ENCODE results near the gene FRYL.

FRYL gene

DNA sequence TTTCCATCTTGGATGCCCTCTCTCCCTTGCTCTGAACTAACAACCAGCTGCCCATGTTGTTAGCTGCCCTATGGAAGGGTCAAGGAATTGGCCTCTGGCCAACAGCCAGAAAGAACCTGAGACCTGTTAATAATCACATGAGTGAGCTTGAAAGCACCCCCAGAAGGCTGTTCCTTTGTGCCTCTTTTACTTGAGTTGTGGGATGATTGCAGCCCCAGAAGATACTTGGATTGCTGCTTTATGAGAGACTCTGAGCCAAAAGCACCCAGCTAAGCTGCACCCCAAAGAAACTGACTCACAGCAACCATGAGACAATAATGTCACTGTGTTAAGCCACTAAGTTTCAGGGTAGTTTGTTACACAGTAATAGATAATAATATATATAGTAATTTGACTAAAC is 73.3 kb downstream of the FRYL start:
- no peaks in the 10 kb centered on the region for H3K9me3 ChIP-seq (ENCODE audit: low read length)

DNA sequence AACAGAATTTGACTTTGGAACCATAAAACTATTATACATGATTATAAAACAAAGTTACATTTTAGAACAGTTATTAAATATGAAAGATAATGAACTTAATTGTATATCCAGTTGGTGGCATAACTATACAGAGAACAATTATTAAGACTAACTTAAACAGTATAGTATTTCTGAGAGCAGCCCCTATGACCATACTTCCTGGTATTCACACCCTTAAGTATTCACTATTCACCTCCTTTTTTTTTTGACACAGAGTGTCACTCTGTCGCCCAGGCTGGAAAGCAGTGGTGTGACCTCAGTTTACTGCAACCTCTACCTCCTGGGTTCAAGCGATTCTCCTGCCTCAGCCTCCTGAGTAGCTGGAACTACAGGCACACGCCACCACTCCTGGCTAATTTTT is 74.5 kb downstream of the FRYL start:
- TF ChIP-seq, protein P1, sequence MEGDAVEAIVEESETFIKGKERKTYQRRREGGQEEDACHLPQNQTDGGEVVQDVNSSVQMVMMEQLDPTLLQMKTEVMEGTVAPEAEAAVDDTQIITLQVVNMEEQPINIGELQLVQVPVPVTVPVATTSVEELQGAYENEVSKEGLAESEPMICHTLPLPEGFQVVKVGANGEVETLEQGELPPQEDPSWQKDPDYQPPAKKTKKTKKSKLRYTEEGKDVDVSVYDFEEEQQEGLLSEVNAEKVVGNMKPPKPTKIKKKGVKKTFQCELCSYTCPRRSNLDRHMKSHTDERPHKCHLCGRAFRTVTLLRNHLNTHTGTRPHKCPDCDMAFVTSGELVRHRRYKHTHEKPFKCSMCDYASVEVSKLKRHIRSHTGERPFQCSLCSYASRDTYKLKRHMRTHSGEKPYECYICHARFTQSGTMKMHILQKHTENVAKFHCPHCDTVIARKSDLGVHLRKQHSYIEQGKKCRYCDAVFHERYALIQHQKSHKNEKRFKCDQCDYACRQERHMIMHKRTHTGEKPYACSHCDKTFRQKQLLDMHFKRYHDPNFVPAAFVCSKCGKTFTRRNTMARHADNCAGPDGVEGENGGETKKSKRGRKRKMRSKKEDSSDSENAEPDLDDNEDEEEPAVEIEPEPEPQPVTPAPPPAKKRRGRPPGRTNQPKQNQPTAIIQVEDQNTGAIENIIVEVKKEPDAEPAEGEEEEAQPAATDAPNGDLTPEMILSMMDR (IDR thresholded peaks at IDR 0.05; ENCODE audit: low read length): no peak
- no peak for TF ChIP-seq EZH2 (IDR thresholded peaks at IDR 0.05; ENCODE audit: borderline replicate concordance, low read length)
- H3K9ac ChIP-seq (ENCODE audit: low read length): no peak overlapping the region
- no peak overlapping the region for H2AFZ ChIP-seq (ENCODE audit: low read length)
- peaks cover 32% of the 10 kb centered on the region for H3K36me3 ChIP-seq (ENCODE audit: insufficient read depth, low read length)
- no peaks in the 10 kb centered on the region for H3K4me1 ChIP-seq (ENCODE audit: insufficient read depth, low read length, severe bottlenecking)
- no peaks in the 10 kb centered on the region for H3K27me3 ChIP-seq (ENCODE audit: insufficient read depth, low read length)
- no peak overlapping the region for H3K4me2 ChIP-seq (ENCODE audit: low read length)
- no peaks in the 10 kb centered on the region for H3K9me3 ChIP-seq (ENCODE audit: low read length)
- H3K4me3 ChIP-seq (ENCODE audit: low read depth, low read length, poor library complexity, severe bottlenecking): no peak overlapping the region
- H3K27ac ChIP-seq (ENCODE audit: low read depth, low read length, poor library complexity, severe bottlenecking): no peak overlapping the region
- no peaks in the 10 kb centered on the region for H3K9me2 ChIP-seq (ENCODE audit: low read depth, low read length)
- no peaks in the 10 kb centered on the region for H4K20me1 ChIP-seq (ENCODE audit: insufficient read depth, low read length)
- peaks cover 22% of the 10 kb centered on the region for H3K79me2 ChIP-seq (ENCODE audit: insufficient read depth, low read length)
- no peaks in the 10 kb centered on the region for H3F3A ChIP-seq (ENCODE audit: insufficient read depth, low read length)

More for the DNA sequence above, 73.3 kb downstream of the FRYL start:
- Histone ChIP-seq H3K4me2 (ENCODE audit: low read length) (no peak overlapping the region), H3K36me3 (ENCODE audit: insufficient read depth, low read length) (peaks cover 33% of the 10 kb centered on the region), H4K20me1 (ENCODE audit: insufficient read depth, low read length) (no peaks in the 10 kb centered on the region), H3F3A (ENCODE audit: insufficient read depth, low read length) (no peaks in the 10 kb centered on the region), H3K27ac (ENCODE audit: low read depth, low read length, poor library complexity, severe bottlenecking) (no peak overlapping the region), H2AFZ (ENCODE audit: low read length) (no peak overlapping the region), H3K9ac (ENCODE audit: low read length) (no peak overlapping the region), H3K27me3 (ENCODE audit: insufficient read depth, low read length) (no peaks in the 10 kb centered on the region), H3K4me3 (ENCODE audit: low read depth, low read length, poor library complexity, severe bottlenecking) (no peak overlapping the region), H3K4me1 (ENCODE audit: insufficient read depth, low read length, severe bottlenecking) (no peaks in the 10 kb centered on the region), H3K79me2 (ENCODE audit: insufficient read depth, low read length) (peaks cover 13% of the 10 kb centered on the region), H3K9me2 (ENCODE audit: low read depth, low read length) (no peaks in the 10 kb centered on the region)
- TF ChIP-seq, protein P1 (IDR thresholded peaks at IDR 0.05; ENCODE audit: low read length): no peak
- TF ChIP-seq EZH2 (IDR thresholded peaks at IDR 0.05; ENCODE audit: borderline replicate concordance, low read length): no peak

DNA sequence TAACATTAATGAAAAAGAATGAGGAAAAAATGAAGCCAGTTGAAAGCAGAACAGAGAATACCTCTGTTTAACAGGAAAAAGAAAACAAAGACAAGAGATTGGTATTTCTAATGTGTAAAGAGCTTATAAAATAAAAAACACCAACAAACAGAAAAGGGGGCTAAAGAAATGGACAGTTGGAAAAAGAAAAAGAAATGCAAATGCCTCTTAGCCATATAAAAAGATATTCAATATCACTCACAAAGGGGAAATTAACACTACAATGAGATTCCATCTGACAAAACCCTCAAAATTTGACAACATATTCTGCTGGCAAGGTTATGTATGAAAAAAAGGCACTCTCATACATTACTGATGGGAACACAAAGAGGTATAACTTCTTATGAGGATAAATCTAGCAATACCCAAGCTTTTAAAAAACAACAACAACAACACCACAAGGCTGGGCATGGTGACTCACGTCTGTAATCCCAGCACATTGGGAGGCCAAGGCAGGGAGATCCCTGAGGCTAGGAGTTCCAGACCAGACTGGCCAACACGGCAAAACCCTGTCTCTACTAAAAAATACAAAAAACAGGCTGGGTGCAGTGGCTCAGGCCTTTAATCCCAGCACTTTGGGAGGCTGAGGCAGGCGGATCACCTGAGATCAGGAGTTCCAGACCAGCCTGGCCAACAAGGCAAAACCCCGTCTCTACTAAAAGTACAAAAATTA is 75.8 kb downstream of the FRYL start:
- no peaks in the 10 kb centered on the region for H3K9me3 ChIP-seq (ENCODE audit: low read length)
- no peaks in the 10 kb centered on the region for H4K20me1 ChIP-seq (ENCODE audit: insufficient read depth, low read length)
- no peaks in the 10 kb centered on the region for H3F3A ChIP-seq (ENCODE audit: insufficient read depth, low read length)
- H3K27ac ChIP-seq (ENCODE audit: low read depth, low read length, poor library complexity, severe bottlenecking): no peak overlapping the region
- H3K4me2 ChIP-seq (ENCODE audit: low read length): no peak overlapping the region
- H3K9me2 ChIP-seq (ENCODE audit: low read depth, low read length): no peaks in the 10 kb centered on the region
- TF ChIP-seq, protein P1 (IDR thresholded peaks at IDR 0.05; ENCODE audit: low read length): no peak
- no peak for TF ChIP-seq EZH2 (IDR thresholded peaks at IDR 0.05; ENCODE audit: borderline replicate concordance, low read length)
- H2AFZ ChIP-seq (ENCODE audit: low read length): no peak overlapping the region
- peaks cover 18% of the 10 kb centered on the region for H3K36me3 ChIP-seq (ENCODE audit: insufficient read depth, low read length)
- no peak overlapping the region for H3K4me3 ChIP-seq (ENCODE audit: low read depth, low read length, poor library complexity, severe bottlenecking)
- H3K27me3 ChIP-seq (ENCODE audit: insufficient read depth, low read length): no peaks in the 10 kb centered on the region
- H3K9ac ChIP-seq (ENCODE audit: low read length): no peak overlapping the region
- peaks cover 3% of the 10 kb centered on the region for H3K4me1 ChIP-seq (ENCODE audit: insufficient read depth, low read length, severe bottlenecking)
- peaks cover 19% of the 10 kb centered on the region for H3K79me2 ChIP-seq (ENCODE audit: insufficient read depth, low read length)

Measured in OCI-LY1 (cell line).